T-cell (primary cell): ENCODE measurements around the gene EDIL3. TPM values are rescaled to one million over a fixed set of nuclear protein-coding genes. Genes with fewer than 3 reads are reported as not detected.

Source experiments
- ATAC-seq, 4 experiments: fragments of 200-7000 bp in 3 of 4; fragments of 150-1000 bp in 1 of 4; cut with Tn5 transposase; replicated peaks in 1 of 4; 1 replicate in 3 of 4; 2 replicates in 1 of 4; pipeline ENCODE4 v1.10.0; 2021; ENCODE audit warnings: moderate library complexity in 3 of 4, mild to moderate bottlenecking in 2 of 4, moderate number of reproducible peaks in 1 of 4
- CTCF ChIA-PET, 2 donors: fragments of 300-600 bp; sonication (Branson Sonifier 250); formaldehyde crosslinking; loops; one replicate each; lab custom pipeline; 2022; ENCODE audit warnings: antibody characterized with exemption in 2 of 2; lab: Charles Lee
- POLR2A ChIA-PET, 2 donors: fragments of 300-600 bp; sonication (Branson Sonifier 250); formaldehyde crosslinking; loops; one replicate each; lab custom pipeline; 2022; ENCODE audit warnings: antibody characterized with exemption in 2 of 2; lab: Charles Lee
- DNase-seq, 35 experiments: peaks; one replicate each; pipeline versions ENCODE4 v3.0.0 to v3.0.0-alpha.2; 2013 to 2023
- H3K27ac ChIP-seq: one replicate; pipeline ENCODE4 v1.5.1; 2013; ENCODE audit warnings: low read length
- H3K27me3 ChIP-seq, 2 experiments: replicated peaks in 1 of 2; 1 replicate in 1 of 2; 2 replicates in 1 of 2; pipeline versions ENCODE4 v1.6.1 to v1.7.0; 2013; ENCODE audit warnings: low read length in 1 of 2, mixed read lengths in 1 of 2; ENCODE audit not compliant: control insufficient read depth in 2 of 2, insufficient read depth in 2 of 2; ENCODE audit errors: extremely low read depth in 1 of 2
- H3K36me3 ChIP-seq, 2 donors: 1 replicate in 1 of 2; 2 replicates in 1 of 2; pipeline versions ENCODE4 v1.6.1 to v1.7.0; 2013; ENCODE audit warnings: low read length in 1 of 2; ENCODE audit not compliant: control insufficient read depth in 2 of 2, insufficient read depth in 1 of 2; ENCODE audit errors: extremely low read depth in 1 of 2
- H3K4me1 ChIP-seq, 2 experiments: 1 replicate in 1 of 2; 2 replicates in 1 of 2; pipeline versions ENCODE4 v1.6.1 to v1.7.0; 2013; ENCODE audit warnings: low read length in 2 of 2, mixed read lengths in 1 of 2; ENCODE audit not compliant: insufficient read depth in 2 of 2, control insufficient read depth in 1 of 2; ENCODE audit errors: extremely low read depth in 1 of 2
- H3K4me3 ChIP-seq, 2 donors: 1 replicate in 1 of 2; 2 replicates in 1 of 2; pipeline versions ENCODE4 v1.5.1 to v1.7.0; 2013; ENCODE audit warnings: mild to moderate bottlenecking in 2 of 2, low read length in 1 of 2, moderate library complexity in 1 of 2; ENCODE audit not compliant: control insufficient read depth in 1 of 2; ENCODE audit errors: extremely low read depth in 1 of 2
- H3K9me3 ChIP-seq: 2 replicates; pipeline ENCODE4 v1.7.0; 2013
- H3K27ac Mint-ChIP-seq, 2 donors: one replicate each; pipeline ENCODE4 v1.8.0; 2020 to 2021; ENCODE audit warnings: mild to moderate bottlenecking in 2 of 2, mixed read lengths in 2 of 2
- H3K27me3 Mint-ChIP-seq, 2 donors: one replicate each; pipeline ENCODE4 v1.8.0; 2021 to 2022; ENCODE audit warnings: mixed read lengths in 2 of 2
- H3K36me3 Mint-ChIP-seq: one replicate; pipeline ENCODE4 v1.8.0; 2021; ENCODE audit warnings: mixed read lengths
- H3K4me1 Mint-ChIP-seq, 3 donors: one replicate each; pipeline ENCODE4 v1.8.0; 2020 to 2022; ENCODE audit warnings: mixed read lengths in 3 of 3, mild to moderate bottlenecking in 1 of 3
- H3K4me3 Mint-ChIP-seq, 3 donors: one replicate each; pipeline ENCODE4 v1.8.0; 2020 to 2022; ENCODE audit warnings: mild to moderate bottlenecking in 3 of 3, mixed read lengths in 3 of 3, moderate library complexity in 3 of 3
- H3K9me3 Mint-ChIP-seq, 3 donors: one replicate each; pipeline ENCODE4 v1.8.0; 2020 to 2022; ENCODE audit warnings: mixed read lengths in 3 of 3
- WGBS: methylation state at CpG from one replicate; pipeline ENCODE4 v1.1.5; 2013; ENCODE audit warnings: missing lambda C conversion rate; ENCODE audit not compliant: insufficient coverage; 5-methylcytosine and 5-hydroxymethylcytosine counted together
- total RNA-seq, 35 experiments: library from RNA in 6 of 35; stranded (reverse) in 6 of 35; fragments of 120-200 nt in 1 of 35; gene quantifications; one replicate each; pipeline versions ENCODE4 v1.2.1 to v1.2.4 and lab custom pipeline; 2013 to 2026

EDIL3 gene
- total RNA-seq (under 1 TPM in 3 of 5 donors, not detected in 2; 0.07 to 0.18 (median 0.16) TPM), total RNA-seq (lab: John Stamatoyannopoulos, UW) (0 to 0.10 (median 0) reads per million in 29 experiments)
- 0.07 TPM for total RNA-seq (2013)

GRCh38 chr5:84384604-84385575 is at the start of gene EDIL3:
Gene EDIL3, minus strand, starts transcription at chr5:84384880. Its CDS starts 506 bp downstream, at chr5:84384374.
- Mint-ChIP-seq H3K9me3 (no peaks in the 10 kb centered on the region), H3K36me3 (no peaks in the 10 kb centered on the region), H3K27me3 (peaks cover 40 to 41% of the 10 kb centered on the region in 2 donors), H3K4me3 (no peak within 1 kb of the TSS), H3K27ac (no peak within 1 kb of the TSS), H3K4me1 (peaks cover 0 to 4% (median 0%) of the 10 kb centered on the region in 3 donors)
- Histone ChIP-seq H3K27me3 (peaks cover 4 to 30% of the 10 kb centered on the region in 2 experiments), H3K9me3 (no peaks in the 10 kb centered on the region), H3K4me3 (peak within 1 kb of the TSS in 1 of 2 donors; percentile 68), H3K27ac (no peak within 1 kb of the TSS), H3K36me3 (no peaks in the 10 kb centered on the region), H3K4me1 (peaks cover 0 to 10% of the 10 kb centered on the region in 2 experiments)
- 2% methylated on average over 37 of the region's 54 CpGs for WGBS
- ChIA-PET CTCF (no interaction called here), POLR2A (no interaction called here)
- DNase-seq (no peak), ATAC-seq (no peak)

- Histone ChIP-seq H3K27me3 (no peaks in the 10 kb centered on the region), H3K27ac (no peak overlapping the region), H3K36me3 (no peaks in the 10 kb centered on the region), H3K4me3 (no peak overlapping the region), H3K9me3 (no peaks in the 10 kb centered on the region), H3K4me1 (no peaks in the 10 kb centered on the region)
- Mint-ChIP-seq H3K4me3 (no peak overlapping the region), H3K27me3 (no peaks in the 10 kb centered on the region), H3K36me3 (no peaks in the 10 kb centered on the region), H3K9me3 (peaks cover under 1 to 3% (median 2%) of the 10 kb centered on the region in 3 donors), H3K4me1 (no peaks in the 10 kb centered on the region), H3K27ac (no peak overlapping the region)
- WGBS, result no CpG with 5 or more reads among the region's 1 CpG
- no peak for DNase-seq
- POLR2A ChIA-PET, result no interaction called here
- CTCF ChIA-PET, result no interaction called here
- ATAC-seq, result no peak
These were observed 48.8 kb upstream of the EDIL3 start for GRCh38 chr5:84433461-84433860.

GRCh38 chr5:84430863-84431663 is 46.4 kb upstream of the EDIL3 start:
- ATAC-seq (no peak), DNase-seq (no peak)
- ChIA-PET POLR2A (no interaction called here), CTCF (no interaction called here)
- Mint-ChIP-seq H3K27me3 (no peaks in the 10 kb centered on the region), H3K36me3 (no peaks in the 10 kb centered on the region), H3K27ac (no peak overlapping the region), H3K9me3 (peaks cover 1 to 11% (median 6%) of the 10 kb centered on the region in 3 donors), H3K4me3 (no peak overlapping the region), H3K4me1 (no peaks in the 10 kb centered on the region)
- H3K4me1 ChIP-seq, result no peaks in the 10 kb centered on the region
- 64% methylated on average over 2 of the region's 3 CpGs for WGBS
- no peaks in the 10 kb centered on the region for H3K27me3 ChIP-seq
- no peak overlapping the region for H3K4me3 ChIP-seq
- no peaks in the 10 kb centered on the region for H3K9me3 ChIP-seq
- H3K36me3 ChIP-seq, result no peaks in the 10 kb centered on the region
- no peak overlapping the region for H3K27ac ChIP-seq

- Mint-ChIP-seq H3K36me3 (no peaks in the 10 kb centered on the region), H3K27ac (no peak overlapping the region), H3K9me3 (peaks cover 0 to 11% (median 6%) of the 10 kb centered on the region in 3 donors), H3K4me1 (no peaks in the 10 kb centered on the region), H3K27me3 (no peaks in the 10 kb centered on the region), H3K4me3 (no peak overlapping the region)
- no peak for DNase-seq
- POLR2A ChIA-PET, result no interaction called here
- ATAC-seq, result no peak
- no peaks in the 10 kb centered on the region for H3K27me3 ChIP-seq
- H3K36me3 ChIP-seq, result no peaks in the 10 kb centered on the region
- CTCF ChIA-PET, result no interaction called here
- H3K4me1 ChIP-seq, result no peaks in the 10 kb centered on the region
- H3K4me3 ChIP-seq, result no peak overlapping the region
- no peaks in the 10 kb centered on the region for H3K9me3 ChIP-seq
- H3K27ac ChIP-seq, result no peak overlapping the region
These were observed 45.4 kb upstream of the EDIL3 start for GRCh38 chr5:84430079-84430478.

- H3K27me3 Mint-ChIP-seq, result no peaks in the 10 kb centered on the region
- no peaks in the 10 kb centered on the region for H3K36me3 ChIP-seq
- H3K4me3 ChIP-seq, result no peak overlapping the region
- CTCF ChIA-PET, result no interaction called here
- no peak overlapping the region for H3K27ac ChIP-seq
- H3K4me3 Mint-ChIP-seq, result no peak overlapping the region
- H3K27ac Mint-ChIP-seq, result no peak overlapping the region
- no peak for DNase-seq
- POLR2A ChIA-PET, result interaction anchor here in 1 of 2 donors (0.7 kb wide), 1 partner anchor 9 kb away, joined by 3 read pairs; no protein-coding TSS in a partner anchor
- H3K9me3 Mint-ChIP-seq, result peaks cover 5 to 11% (median 8%) of the 10 kb centered on the region in 3 donors
- H3K9me3 ChIP-seq, result no peaks in the 10 kb centered on the region
- H3K4me1 Mint-ChIP-seq, result no peaks in the 10 kb centered on the region
- no peak for ATAC-seq
- no peaks in the 10 kb centered on the region for H3K4me1 ChIP-seq
- WGBS, result no CpG with 5 or more reads among the region's 1 CpG
- H3K27me3 ChIP-seq, result no peaks in the 10 kb centered on the region
- H3K36me3 Mint-ChIP-seq, result no peaks in the 10 kb centered on the region
These were observed 40.7 kb upstream of the EDIL3 start for GRCh38 chr5:84425365-84425881.

GRCh38 chr5:84419742-84420141 is 35.1 kb upstream of the EDIL3 start:
- Mint-ChIP-seq H3K9me3 (peaks cover 8 to 9% (median 9%) of the 10 kb centered on the region in 3 donors), H3K27ac (no peak overlapping the region), H3K4me1 (no peaks in the 10 kb centered on the region), H3K27me3 (no peaks in the 10 kb centered on the region), H3K4me3 (no peak overlapping the region), H3K36me3 (no peaks in the 10 kb centered on the region)
- no peak overlapping the region for H3K27ac ChIP-seq
- H3K36me3 ChIP-seq, result no peaks in the 10 kb centered on the region
- ATAC-seq (no peak), DNase-seq (no peak)
- 57% methylated on average over 3 of the region's 3 CpGs for WGBS
- ChIA-PET POLR2A (no interaction called here), CTCF (no interaction called here)
- no peak overlapping the region for H3K4me3 ChIP-seq
- H3K9me3 ChIP-seq, result no peaks in the 10 kb centered on the region
- no peaks in the 10 kb centered on the region for H3K27me3 ChIP-seq
- H3K4me1 ChIP-seq, result no peaks in the 10 kb centered on the region
